CD4-positive, alpha-beta memory T cell (primary cell): ENCODE measurements around the gene DNAJB14. TPM values are rescaled to one million over a fixed set of nuclear protein-coding genes. Genes with fewer than 3 reads are reported as not detected.

Experiments
- CTCF ChIA-PET: fragments of 350-600 bp; sonication (Branson Sonifier 250); formaldehyde crosslinking; loops from one replicate; lab custom pipeline; 2021; ENCODE audit warnings: inconsistent platforms; ENCODE audit not compliant: partially characterized antibody; lab: Charles Lee
- POLR2A ChIA-PET: fragments of 350-600 bp; sonication (Branson Sonifier 250); formaldehyde crosslinking; loops from one replicate; lab custom pipeline; 2021; ENCODE audit not compliant: partially characterized antibody; lab: Charles Lee
- DNase-seq, 5 donors: peaks; one replicate each; pipeline versions ENCODE4 v3.0.0 to v3.0.0-alpha.2; 2020 to 2022; ENCODE audit warnings: mixed read lengths in 1 of 5
- H3K27ac ChIP-seq: one replicate; pipeline ENCODE4 v1.7.0; 2013; ENCODE audit warnings: low read depth, low read length
- H3K27me3 ChIP-seq: 2 replicates; pipeline ENCODE4 v1.7.0; 2013; ENCODE audit warnings: mild to moderate bottlenecking, low read length, moderate library complexity; ENCODE audit not compliant: insufficient read depth
- H3K36me3 ChIP-seq: 2 replicates; pipeline ENCODE4 v1.7.0; 2013; ENCODE audit warnings: mild to moderate bottlenecking, low read length, moderate library complexity; ENCODE audit not compliant: insufficient read depth
- H3K4me1 ChIP-seq: 2 replicates; pipeline ENCODE4 v1.7.0; 2013; ENCODE audit warnings: mild to moderate bottlenecking, low read length, moderate library complexity; ENCODE audit not compliant: insufficient read depth
- H3K4me3 ChIP-seq, 2 donors: one replicate each; pipeline ENCODE4 v1.7.0; 2013; ENCODE audit warnings: low read length in 2 of 2, mild to moderate bottlenecking in 1 of 2
- H3K9me3 ChIP-seq, 2 donors: one replicate each; pipeline ENCODE4 v1.7.0; 2013; ENCODE audit warnings: low read length in 2 of 2, control low read depth in 1 of 2; ENCODE audit not compliant: control insufficient read depth in 1 of 2
- H3K27ac Mint-ChIP-seq, 7 donors: one replicate each; pipeline ENCODE4 v1.8.0; 2020 to 2021; ENCODE audit warnings: mixed read lengths in 7 of 7, mild to moderate bottlenecking in 6 of 7, inconsistent platforms in 3 of 7, moderate library complexity in 3 of 7
- H3K27me3 Mint-ChIP-seq, 2 donors: one replicate each; pipeline ENCODE4 v1.8.0; 2020 to 2021; ENCODE audit warnings: mixed read lengths in 2 of 2
- H3K36me3 Mint-ChIP-seq, 2 donors: one replicate each; pipeline ENCODE4 v1.8.0; 2020 to 2021; ENCODE audit warnings: mixed read lengths in 2 of 2, inconsistent platforms in 1 of 2, mild to moderate bottlenecking in 1 of 2
- H3K4me1 Mint-ChIP-seq, 4 donors: one replicate each; pipeline ENCODE4 v1.8.0; 2020 to 2021; ENCODE audit warnings: mixed read lengths in 4 of 4, mild to moderate bottlenecking in 1 of 4
- H3K4me3 Mint-ChIP-seq, 8 donors: one replicate each; pipeline ENCODE4 v1.8.0; 2020 to 2021; ENCODE audit warnings: mixed read lengths in 8 of 8, mild to moderate bottlenecking in 7 of 8, moderate library complexity in 6 of 8, inconsistent platforms in 3 of 8
- H3K9me3 Mint-ChIP-seq, 8 donors: one replicate each; pipeline ENCODE4 v1.8.0; 2020 to 2021; ENCODE audit warnings: mixed read lengths in 8 of 8, mild to moderate bottlenecking in 5 of 8, inconsistent platforms in 3 of 8, moderate library complexity in 1 of 8
- intact Hi-C: fragments of 100-400 bp; cut with micrococcal nuclease; formaldehyde crosslinking; loops from one replicate; pipeline ENCODE4 v1.15.1; 2023
- polyA plus RNA-seq, 2 donors: library from polyadenylated mRNA; unstranded; fragments of 300-500 nt; fragmentation: Illumina TruSeq; gene quantifications; one replicate each; pipeline ENCODE4 v1.2.3, GENCODE V29; 2021
- total RNA-seq, 2 experiments: library from RNA; stranded (reverse); gene quantifications; one replicate each; pipeline ENCODE4 v1.2.3, GENCODE V29; 2021

DNAJB14 gene
- total and polyA plus RNA-seq, 4 experiments from 2014 or later, result 44.9 to 76.7 (median 70.4) TPM

DNA sequence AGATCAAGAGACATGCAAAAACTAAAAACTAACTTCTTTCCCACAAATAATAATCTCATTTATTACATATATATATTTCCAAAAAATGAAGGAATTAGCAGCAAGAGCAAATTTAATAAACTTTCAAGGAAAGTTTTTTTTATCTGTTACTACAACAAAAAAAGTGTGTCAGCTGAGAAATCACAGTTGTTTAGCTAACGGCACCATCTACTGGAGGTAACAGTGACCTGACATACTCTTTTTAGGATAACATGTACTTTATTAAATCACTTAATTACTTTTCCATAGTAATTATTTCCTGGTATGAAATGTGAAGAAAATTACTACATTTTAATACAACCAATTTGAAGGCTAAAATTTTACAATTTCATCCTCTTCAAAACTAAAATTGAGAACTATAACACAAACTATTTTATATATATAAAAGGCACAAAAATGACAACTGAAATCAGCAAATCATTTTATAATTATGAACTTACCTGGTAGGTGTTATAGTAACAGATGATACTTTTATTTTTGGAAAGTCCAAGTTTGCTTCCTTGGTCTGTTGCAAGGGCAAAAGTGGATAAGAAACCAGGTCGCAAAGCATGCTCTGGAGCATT is 61.3 kb downstream of the DNAJB14 start:
- intact Hi-C loops, result loop anchor here (1.0 kb wide), 2 partner anchors 74 to 324 kb away; no protein-coding TSS in a partner anchor
- H3K4me1 Mint-ChIP-seq, result peaks cover 6 to 11% (median 6%) of the 10 kb centered on the region in 4 donors
- H3K36me3 Mint-ChIP-seq, result peaks cover 21 to 41% of the 10 kb centered on the region in 2 donors
- no peak overlapping the region for H3K4me3 Mint-ChIP-seq
- no peaks in the 10 kb centered on the region for H3K27me3 Mint-ChIP-seq
- H3K9me3 Mint-ChIP-seq, result no peaks in the 10 kb centered on the region
- no peak overlapping the region for H3K27ac Mint-ChIP-seq
- POLR2A ChIA-PET, result interaction anchor here (0.8 to 2.3 kb wide), 4 partner anchors 34 to 322 kb away, joined by 4 to 7 read pairs (median 5); partner anchors contain the start of genes DAPP1 and TRMT10A
- CTCF ChIA-PET, result interaction anchor here (0.8 to 3.1 kb wide), 9 partner anchors 15 to 321 kb away, joined by 3 to 24 read pairs (median 7); partner anchors contain the start of genes DAPP1 and TRMT10A
- H3K9me3 ChIP-seq, result no peaks in the 10 kb centered on the region
- DNase-seq, result peak; percentile 47 to 61 (median 53)
- H3K27ac ChIP-seq, result no peak overlapping the region
- no peaks in the 10 kb centered on the region for H3K4me1 ChIP-seq
- H3K36me3 ChIP-seq, result peaks cover 26% of the 10 kb centered on the region
- H3K4me3 ChIP-seq, result no peak overlapping the region
- no peaks in the 10 kb centered on the region for H3K27me3 ChIP-seq

DNA sequence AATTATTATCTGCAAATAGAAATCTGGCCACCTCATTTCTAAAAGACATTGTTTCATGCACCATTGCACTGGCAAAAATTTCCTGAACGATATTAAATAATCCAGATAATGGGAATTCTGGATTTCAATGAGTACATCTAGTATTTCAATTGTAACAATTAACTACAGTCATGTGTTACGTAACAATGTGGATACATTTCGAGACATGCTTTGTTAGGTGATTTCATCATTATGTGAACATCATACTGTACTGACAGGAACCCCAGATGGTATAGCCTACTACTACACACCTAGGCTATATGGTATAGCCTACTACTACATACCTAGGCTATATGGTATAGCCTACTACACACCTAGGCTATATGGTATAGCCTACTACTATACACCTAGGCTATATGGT is 67.0 kb downstream of the DNAJB14 start:
- intact Hi-C loops, result no loop called here
- Histone ChIP-seq H3K36me3 (peaks cover 28% of the 10 kb centered on the region), H3K27ac (no peak overlapping the region), H3K4me3 (no peak overlapping the region), H3K4me1 (no peaks in the 10 kb centered on the region), H3K9me3 (no peaks in the 10 kb centered on the region), H3K27me3 (no peaks in the 10 kb centered on the region)
- ChIA-PET CTCF (interaction anchor here (0.8 to 1.0 kb wide), 2 partner anchors 69 to 71 kb away, joined by 3 to 4 read pairs; no protein-coding TSS in a partner anchor), POLR2A (no interaction called here)
- H3K4me3 Mint-ChIP-seq, result no peak overlapping the region
- H3K27me3 Mint-ChIP-seq, result no peaks in the 10 kb centered on the region
- DNase-seq, result no peak
- no peaks in the 10 kb centered on the region for H3K9me3 Mint-ChIP-seq
- H3K4me1 Mint-ChIP-seq, result no peaks in the 10 kb centered on the region
- H3K27ac Mint-ChIP-seq, result no peak overlapping the region
- peaks cover 24 to 52% of the 10 kb centered on the region in 2 donors for H3K36me3 Mint-ChIP-seq

GRCh38 chr4:99878604-99879003 is 67.8 kb downstream of the DNAJB14 start:
- H3K36me3 Mint-ChIP-seq, result peaks cover 24 to 48% of the 10 kb centered on the region in 2 donors
- ChIA-PET POLR2A (no interaction called here), CTCF (no interaction called here)
- H3K27ac Mint-ChIP-seq, result no peak overlapping the region
- Histone ChIP-seq H3K36me3 (peaks cover 24% of the 10 kb centered on the region), H3K4me3 (no peak overlapping the region), H3K9me3 (no peaks in the 10 kb centered on the region), H3K27me3 (no peaks in the 10 kb centered on the region), H3K27ac (no peak overlapping the region), H3K4me1 (no peaks in the 10 kb centered on the region)
- intact Hi-C loops, result no loop called here
- no peaks in the 10 kb centered on the region for H3K4me1 Mint-ChIP-seq
- no peaks in the 10 kb centered on the region for H3K27me3 Mint-ChIP-seq
- no peaks in the 10 kb centered on the region for H3K9me3 Mint-ChIP-seq
- no peak overlapping the region for H3K4me3 Mint-ChIP-seq
- DNase-seq, result no peak

DNA sequence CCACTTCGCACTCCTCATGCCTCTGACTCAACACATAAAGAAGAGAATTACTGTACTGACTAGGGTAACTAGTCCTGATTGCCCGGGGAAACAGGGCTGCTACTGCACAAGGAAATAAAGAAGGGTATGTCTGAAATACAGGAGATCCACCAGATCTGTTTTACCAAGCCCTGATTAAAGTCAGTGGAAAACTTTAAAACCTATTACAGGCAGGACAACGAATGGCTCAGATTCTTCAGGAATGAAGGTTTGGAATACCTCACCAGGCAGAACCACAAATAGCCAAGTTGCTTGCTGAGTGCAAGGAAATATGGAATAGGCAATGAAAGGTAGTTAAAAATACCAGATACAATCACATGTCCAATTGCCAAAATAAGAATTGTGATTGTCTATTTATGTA is 69.5 kb downstream of the DNAJB14 start:
- Histone ChIP-seq H3K27ac (no peak overlapping the region), H3K9me3 (no peaks in the 10 kb centered on the region), H3K36me3 (peaks cover 24% of the 10 kb centered on the region), H3K4me1 (no peaks in the 10 kb centered on the region), H3K4me3 (no peak overlapping the region), H3K27me3 (no peaks in the 10 kb centered on the region)
- no peak overlapping the region for H3K4me3 Mint-ChIP-seq
- H3K36me3 Mint-ChIP-seq, result peaks cover 29 to 45% of the 10 kb centered on the region in 2 donors
- ChIA-PET CTCF (interaction anchor here (1.4 kb wide), 1 partner anchor 20 kb away, joined by 3 read pairs; no protein-coding TSS in a partner anchor), POLR2A (no interaction called here)
- intact Hi-C loops, result no loop called here
- H3K9me3 Mint-ChIP-seq, result no peaks in the 10 kb centered on the region
- H3K4me1 Mint-ChIP-seq, result peaks cover 0 to 3% (median 0%) of the 10 kb centered on the region in 4 donors
- DNase-seq, result no peak
- no peaks in the 10 kb centered on the region for H3K27me3 Mint-ChIP-seq
- H3K27ac Mint-ChIP-seq, result peak overlapping the region in 2 of 7 donors; percentile 11 to 74

GRCh38 chr4:99875071-99875470 is 71.3 kb downstream of the DNAJB14 start:
- Histone ChIP-seq H3K27ac (no peak overlapping the region), H3K27me3 (no peaks in the 10 kb centered on the region), H3K9me3 (no peaks in the 10 kb centered on the region), H3K4me3 (no peak overlapping the region), H3K4me1 (no peaks in the 10 kb centered on the region), H3K36me3 (peaks cover 8% of the 10 kb centered on the region)
- CTCF ChIA-PET, result interaction anchor here (0.8 to 0.9 kb wide), 2 partner anchors 74 to 819 kb away, joined by 3 read pairs; no protein-coding TSS in a partner anchor
- Mint-ChIP-seq H3K4me3 (no peak overlapping the region), H3K36me3 (peaks cover 21 to 39% of the 10 kb centered on the region in 2 donors), H3K9me3 (no peaks in the 10 kb centered on the region), H3K4me1 (peaks cover 0 to 3% (median 0%) of the 10 kb centered on the region in 4 donors), H3K27me3 (no peaks in the 10 kb centered on the region), H3K27ac (no peak overlapping the region)
- intact Hi-C loops, result no loop called here
- POLR2A ChIA-PET, result no interaction called here
- no peak for DNase-seq

DNA sequence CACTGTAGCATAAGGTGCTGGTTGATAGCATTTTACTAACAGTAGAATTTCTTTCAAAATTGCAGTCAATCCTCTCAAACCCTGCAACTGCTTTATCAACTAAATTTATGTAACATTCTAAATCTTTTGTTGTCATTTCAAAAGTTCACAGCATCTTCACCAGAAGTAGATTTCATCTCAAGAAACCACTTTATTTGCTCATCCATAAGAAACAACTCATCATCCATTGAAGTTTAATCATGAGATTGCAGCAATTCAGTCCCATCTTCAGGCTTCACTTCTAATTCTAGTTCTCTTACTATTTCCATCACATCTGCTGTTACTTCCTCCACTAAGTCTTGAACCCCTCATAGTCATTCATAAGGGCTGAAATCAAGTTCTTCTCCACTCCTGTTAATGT is 73.8 kb downstream of the DNAJB14 start:
- DNase-seq, result no peak
- H3K4me1 Mint-ChIP-seq, result peaks cover 0 to 3% (median 0%) of the 10 kb centered on the region in 4 donors
- Histone ChIP-seq H3K36me3 (peaks cover 4% of the 10 kb centered on the region), H3K27me3 (no peaks in the 10 kb centered on the region), H3K27ac (no peak overlapping the region), H3K4me3 (no peak overlapping the region), H3K9me3 (no peaks in the 10 kb centered on the region), H3K4me1 (no peaks in the 10 kb centered on the region)
- peak overlapping the region in 2 of 7 donors; percentile 18 to 73 for H3K27ac Mint-ChIP-seq
- peaks cover 23 to 33% of the 10 kb centered on the region in 2 donors for H3K36me3 Mint-ChIP-seq
- CTCF ChIA-PET, result interaction anchor here (1.0 kb wide), 1 partner anchor 61 kb away, joined by 5 read pairs; no protein-coding TSS in a partner anchor
- H3K27me3 Mint-ChIP-seq, result no peaks in the 10 kb centered on the region
- intact Hi-C loops, result no loop called here
- H3K4me3 Mint-ChIP-seq, result no peak overlapping the region
- no peaks in the 10 kb centered on the region for H3K9me3 Mint-ChIP-seq
- POLR2A ChIA-PET, result no interaction called here

DNA sequence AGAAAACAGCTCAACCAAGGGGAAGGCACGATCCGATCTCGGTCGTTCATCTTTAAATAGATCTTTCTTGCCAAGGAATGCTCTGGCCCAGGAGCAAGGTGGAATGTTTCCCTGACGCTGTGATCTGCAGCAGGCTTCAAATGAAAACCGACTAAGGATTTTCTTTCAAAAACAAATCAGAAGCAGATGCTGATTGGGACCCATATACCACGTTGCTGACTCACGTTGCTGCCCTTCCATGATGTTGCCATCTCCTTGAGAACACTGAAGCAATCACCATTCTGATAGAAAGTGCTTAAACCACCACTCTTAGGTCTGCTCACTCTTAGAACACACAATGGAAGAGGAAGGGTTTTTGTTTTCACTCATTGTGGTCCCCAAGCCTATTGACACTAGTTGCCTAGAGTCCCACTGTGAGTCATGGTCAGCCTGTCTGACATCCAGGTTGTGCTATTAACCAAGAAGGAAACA is 78.3 kb downstream of the DNAJB14 start:
- no peak for DNase-seq
- Mint-ChIP-seq H3K9me3 (no peaks in the 10 kb centered on the region), H3K27ac (peak overlapping the region in 1 of 7 donors; percentile 19), H3K4me1 (peaks cover 0 to 3% (median 0%) of the 10 kb centered on the region in 4 donors), H3K36me3 (peaks cover 48 to 52% of the 10 kb centered on the region in 2 donors), H3K4me3 (no peak overlapping the region), H3K27me3 (no peaks in the 10 kb centered on the region)
- POLR2A ChIA-PET, result no interaction called here
- Histone ChIP-seq H3K4me3 (no peak overlapping the region), H3K36me3 (peaks cover 17% of the 10 kb centered on the region), H3K27ac (no peak overlapping the region), H3K9me3 (no peaks in the 10 kb centered on the region), H3K27me3 (no peaks in the 10 kb centered on the region), H3K4me1 (no peaks in the 10 kb centered on the region)
- CTCF ChIA-PET, result interaction anchor here (0.5 kb wide), 1 partner anchor 52 kb away, joined by 3 read pairs; no protein-coding TSS in a partner anchor
- intact Hi-C loops, result no loop called here
